Stimulated activated CD8-positive, alpha-beta memory T cell treated with anti-CD3 and anti-CD28 coated beads, Interleukin-4, amount 100 ng/mL, for 4 hours (primary cell): ENCODE results near the gene ZBTB8A.
"Not testable (repeated sequence)": the region's sequence is repeated elsewhere in the genome, so short reads cannot be mapped to it uniquely, and the experiment has no call there.

Experiments
- DNase-seq, 2 donors: peaks; one replicate each; pipeline ENCODE4 v3.0.0-alpha.2; 2020; ENCODE audit warnings: low read depth in 2 of 2, low spot score in 1 of 2

The ZBTB8A gene

DNA sequence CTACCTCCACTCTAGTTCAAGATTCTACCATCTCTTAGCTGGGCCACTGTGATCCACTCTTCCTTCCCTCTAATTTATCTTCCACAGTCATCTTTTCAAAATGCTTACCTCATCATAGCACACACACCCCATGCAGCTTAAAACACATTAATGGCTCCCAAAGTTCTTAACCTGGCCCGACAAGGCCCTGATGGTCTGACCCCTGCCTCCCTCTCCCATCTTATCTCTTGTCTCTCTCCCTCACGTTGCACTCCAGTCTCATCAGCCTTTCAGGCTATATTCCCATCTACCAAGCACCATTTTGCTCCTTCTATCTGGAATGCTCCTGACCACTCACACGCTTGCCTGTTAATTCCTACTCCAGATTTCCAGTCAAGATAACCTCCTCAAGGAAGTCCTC lies 2.5 kb upstream of the ZBTB8A start:
- no peak for DNase-seq

DNA sequence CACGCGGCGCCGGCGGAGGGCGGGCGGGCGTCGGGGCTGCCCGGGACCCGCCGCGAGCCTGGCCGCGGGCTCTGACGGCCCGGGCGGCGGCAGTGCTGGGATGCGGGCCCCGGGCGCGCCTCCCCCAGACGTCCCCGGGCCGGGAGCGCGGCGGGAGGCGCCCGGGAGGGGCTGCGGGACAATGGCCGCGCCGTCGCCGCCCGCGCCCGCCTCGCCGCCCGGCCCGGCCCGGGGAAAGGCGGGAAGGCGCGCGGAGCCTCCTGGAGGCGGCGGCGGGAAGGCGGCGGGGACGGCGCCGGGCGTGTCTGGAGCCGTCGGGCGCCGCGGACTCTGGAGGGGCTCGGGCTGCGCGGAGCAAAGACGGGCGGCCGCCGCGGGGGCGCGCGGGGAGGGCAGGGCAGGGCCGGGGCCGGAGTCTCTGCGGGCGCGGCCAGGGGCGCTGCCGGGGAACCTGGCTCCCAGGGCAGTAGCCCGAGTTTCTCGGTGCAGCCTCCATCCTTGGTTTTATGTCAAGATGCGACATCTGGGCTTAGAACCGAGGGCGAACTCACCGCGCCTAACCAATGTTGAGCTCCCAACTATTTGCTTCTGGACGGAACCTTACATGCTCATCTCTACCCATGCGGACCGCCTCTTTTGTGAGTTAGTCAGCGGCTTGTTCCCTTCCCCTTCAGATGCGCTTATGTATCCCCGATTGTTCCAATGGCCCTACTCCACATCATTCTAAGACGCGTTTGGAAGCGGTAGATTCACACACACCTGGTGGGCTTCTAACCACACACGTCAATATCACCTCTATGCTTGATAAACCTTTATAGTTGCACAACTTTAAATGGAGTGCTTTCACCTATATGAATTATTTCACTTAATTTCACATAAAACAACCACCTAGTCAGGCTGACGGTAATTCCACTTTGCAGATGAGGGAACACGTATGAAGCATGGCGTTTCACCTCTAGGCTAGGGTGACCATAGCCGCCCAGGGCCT lies 651 bp downstream of the ZBTB8A start:
- no peak for DNase-seq

- DNase-seq = no peak
Observed at GRCh38 chr1:32540605-32541004, 1.4 kb downstream of the ZBTB8A start.

DNA sequence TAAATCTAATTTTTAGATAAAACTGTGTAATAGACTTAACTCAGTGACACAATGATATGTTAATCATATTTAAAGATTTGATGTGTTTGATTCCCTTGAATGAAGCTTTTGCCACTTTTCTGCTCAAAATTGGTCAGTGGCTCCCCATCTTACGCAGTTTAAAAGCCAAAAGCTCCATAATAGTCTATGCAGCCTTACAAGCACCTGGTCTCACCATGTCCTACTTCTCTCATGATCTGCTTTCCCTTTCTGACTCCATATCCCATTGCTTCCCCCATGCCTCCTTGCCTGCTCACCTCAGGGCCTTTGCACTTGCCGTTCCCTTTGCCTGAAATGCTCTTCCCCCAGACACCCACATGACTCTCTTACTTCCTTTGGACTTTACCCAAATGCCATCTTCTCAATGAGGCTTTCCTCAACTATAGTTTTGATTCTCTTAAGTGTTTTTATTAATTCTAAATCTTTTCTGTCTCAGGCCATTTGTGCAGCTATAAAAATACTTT lies 1.9 kb downstream of the ZBTB8A start:
- DNase-seq = no peak

GRCh38 chr1:32546611-32547010 lies 7.4 kb downstream of the ZBTB8A start:
- DNase-seq = no peak

DNA sequence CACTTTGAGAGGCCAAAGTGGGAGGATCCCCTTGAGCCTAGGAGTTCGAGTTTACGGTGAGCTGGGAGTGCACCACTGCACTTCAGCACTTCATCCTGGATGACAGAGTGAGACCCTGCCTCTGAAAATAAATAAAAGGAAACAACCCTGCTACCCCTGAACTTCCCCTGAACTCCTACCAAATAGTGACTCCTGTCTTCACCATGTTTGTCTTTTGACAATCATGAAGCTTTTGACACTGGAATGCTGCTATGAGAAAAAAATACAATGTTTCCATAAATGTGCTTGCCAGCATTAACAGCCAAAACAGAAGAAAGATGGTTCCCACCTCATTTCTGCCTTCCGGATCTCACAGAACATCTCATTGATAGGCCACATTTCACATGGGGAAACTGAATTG lies 10.4 kb downstream of the ZBTB8A start:
- no peak for DNase-seq

- DNase-seq = no peak
Observed at GRCh38 chr1:32554288-32554687, 15.1 kb downstream of the ZBTB8A start.

DNA sequence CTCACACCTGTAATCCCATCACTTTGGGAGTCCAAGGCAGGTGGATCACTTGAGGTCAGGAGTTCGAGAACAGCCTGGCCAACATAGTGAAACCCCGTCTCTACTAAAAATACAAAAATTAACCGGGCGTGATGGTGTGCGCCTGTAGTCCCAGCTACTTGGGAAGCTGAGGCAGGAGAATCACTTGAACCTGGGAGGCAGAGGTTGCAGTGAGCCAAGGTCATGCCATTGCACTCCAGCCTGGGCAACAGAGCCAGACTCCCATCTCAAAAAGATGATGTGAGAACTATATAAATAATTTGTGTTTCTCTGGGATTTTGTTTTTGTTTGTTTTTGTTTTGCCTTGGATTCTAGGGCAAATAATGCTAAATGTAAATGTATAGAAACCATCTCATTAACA lies 17.8 kb downstream of the ZBTB8A start:
- DNase-seq = not testable (repeated sequence)

- no peak for DNase-seq
Observed at GRCh38 chr1:32557812-32558211, 18.6 kb downstream of the ZBTB8A start.

GRCh38 chr1:32568929-32569328 lies 29.7 kb downstream of the ZBTB8A start:
- no peak for DNase-seq

GRCh38 chr1:32580348-32581017 lies 41.3 kb downstream of the ZBTB8A start:
- DNase-seq = no peak

DNA sequence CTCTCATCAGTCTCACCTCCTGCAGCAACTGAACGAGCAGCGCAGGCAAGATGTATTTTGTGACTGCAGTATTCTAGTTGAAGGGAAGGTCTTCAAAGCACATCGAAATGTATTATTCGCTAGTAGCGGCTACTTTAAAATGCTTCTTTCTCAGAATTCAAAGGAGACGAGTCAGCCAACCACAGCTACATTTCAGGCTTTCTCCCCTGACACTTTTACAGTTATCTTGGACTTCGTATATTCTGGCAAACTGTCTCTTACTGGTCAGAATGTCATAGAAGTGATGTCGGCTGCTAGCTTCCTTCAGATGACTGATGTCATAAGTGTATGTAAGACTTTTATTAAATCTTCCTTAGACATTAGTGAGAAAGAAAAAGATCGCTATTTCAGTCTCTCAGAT lies 53.7 kb downstream of the ZBTB8A start:
- DNase-seq = no peak

- no peak for DNase-seq
Observed at GRCh38 chr1:32600034-32600433, 60.8 kb downstream of the ZBTB8A start.

DNA sequence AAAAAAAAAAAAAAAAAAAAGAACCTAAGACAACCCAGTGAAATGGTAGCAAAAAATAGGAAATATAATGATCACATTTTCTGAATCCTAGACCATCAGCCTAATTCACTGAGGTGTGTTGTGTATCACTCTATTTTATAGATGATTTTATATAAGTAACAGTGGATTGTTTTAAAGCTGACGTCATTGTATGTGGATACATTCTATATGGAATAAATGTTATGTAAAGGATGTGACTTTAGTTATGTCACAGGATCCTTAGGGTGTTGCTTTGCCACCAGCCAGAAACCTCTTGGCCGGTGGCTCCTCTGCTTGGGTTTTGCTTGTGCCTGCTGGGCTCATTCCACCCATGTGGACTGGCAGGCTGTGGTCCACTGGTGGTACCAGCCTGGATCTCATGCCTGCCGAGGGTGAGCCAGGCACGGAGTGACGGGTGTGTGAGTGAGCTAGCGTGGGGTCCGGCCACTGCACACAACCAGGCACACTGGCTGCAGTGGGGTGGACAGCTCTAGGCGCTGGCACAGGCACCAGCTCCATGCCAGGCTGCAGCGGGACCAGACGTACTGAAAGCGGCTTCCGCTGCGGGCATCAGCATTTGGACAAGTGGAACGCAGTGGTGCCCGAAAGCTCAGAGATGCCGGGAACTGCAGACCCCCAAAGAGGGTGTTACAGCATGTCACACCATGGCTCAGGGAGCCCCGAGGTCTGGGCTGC lies 66.6 kb downstream of the ZBTB8A start:
- no peak for DNase-seq

- no peak for DNase-seq
Observed at GRCh38 chr1:32606565-32607371, 67.5 kb downstream of the ZBTB8A start.

- DNase-seq = no peak
Observed at GRCh38 chr1:32609180-32609579, 70.0 kb downstream of the ZBTB8A start.

DNA sequence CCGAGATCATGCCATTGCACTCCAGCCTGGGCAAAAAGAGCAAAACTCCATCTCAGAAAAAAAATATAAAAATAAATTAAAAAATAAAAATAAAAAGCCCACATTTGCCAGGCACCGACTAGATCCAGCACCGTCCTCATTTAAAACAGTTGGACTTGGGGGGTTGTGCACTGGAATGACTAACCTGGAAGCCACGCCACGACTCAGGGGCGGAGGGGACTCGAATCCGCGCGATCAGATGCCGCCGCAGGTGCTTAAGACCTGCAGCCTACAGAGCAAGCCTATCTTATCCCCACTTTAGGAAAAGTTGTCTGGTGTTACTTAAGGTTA lies 72.6 kb downstream of the ZBTB8A start:
- no peak for DNase-seq

DNA sequence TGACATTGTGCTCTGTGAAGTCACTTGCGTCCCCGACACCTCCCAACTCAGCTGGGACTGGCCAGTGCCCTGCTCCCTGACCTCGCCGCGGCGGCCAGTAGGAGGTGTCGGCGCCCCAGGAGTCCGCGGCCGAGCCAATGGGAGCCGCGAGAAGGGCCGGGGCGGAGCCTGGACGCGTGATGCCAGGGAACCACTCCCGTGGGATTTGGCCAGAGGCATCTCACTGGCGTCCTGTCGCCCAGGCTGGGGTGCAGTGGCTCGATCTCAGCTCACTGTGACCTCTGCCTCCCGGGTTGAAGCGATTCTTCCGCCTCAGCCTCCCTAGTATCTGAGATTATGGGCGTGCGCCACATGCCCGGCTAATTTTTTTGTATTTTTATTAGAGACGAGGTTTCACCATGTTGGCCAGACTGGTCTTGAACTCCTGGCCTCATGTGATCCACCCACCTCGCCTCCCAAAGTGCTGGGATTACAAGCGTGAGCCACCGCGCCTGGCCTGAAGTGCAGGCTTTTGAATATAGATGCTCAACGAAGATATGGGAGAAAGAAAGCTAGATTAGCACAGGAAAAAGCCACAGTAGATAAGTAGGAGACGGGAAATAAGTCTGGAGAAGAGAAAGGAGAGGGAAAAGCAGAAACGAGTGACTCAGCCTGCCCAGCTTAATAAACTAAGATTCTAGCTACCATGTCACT lies 73.1 kb downstream of the ZBTB8A start:
- DNase-seq = peak in 1 of 2 donors; percentile 11

GRCh38 chr1:32613472-32613871 lies 74.2 kb downstream of the ZBTB8A start:
- DNase-seq = no peak

DNA sequence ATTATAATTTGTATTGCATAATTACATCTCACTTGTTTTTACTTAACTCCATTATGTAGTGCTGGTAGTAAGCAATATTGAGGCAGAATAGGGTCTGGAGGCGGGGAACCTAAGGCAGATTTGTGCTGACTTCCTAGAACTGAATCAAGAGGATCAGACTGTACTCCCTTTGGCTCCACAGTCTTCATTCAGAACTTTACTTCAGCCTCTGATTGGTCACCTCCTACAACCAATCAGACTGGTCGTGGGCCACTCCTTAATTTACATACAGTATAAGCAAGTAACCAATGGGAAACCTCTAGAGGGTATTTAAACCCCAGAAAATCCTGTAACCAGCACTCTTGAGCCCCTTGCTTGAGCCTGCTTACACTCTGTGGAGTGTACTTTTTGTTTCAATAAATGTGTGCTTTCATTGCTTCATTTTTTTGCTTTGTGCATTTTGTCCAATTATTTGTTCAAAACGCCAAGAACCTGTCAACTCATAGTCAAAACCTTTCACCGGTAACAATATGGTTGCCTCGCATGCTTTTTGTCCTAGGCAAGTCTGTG lies 79.5 kb downstream of the ZBTB8A start:
- no peak for DNase-seq
